GM18870 (cell line): ENCODE measurements around the gene ZNF592.

Source experiments
- ATAC-seq: cut with Tn5 transposase; IDR thresholded peaks from one replicate; pipeline ENCODE4 v1.9.1; 2021; ENCODE audit warnings: moderate library complexity; ENCODE audit not compliant: unreplicated experiment

The ZNF592 gene

GRCh38 chr15:84804005-84804900, 55.9 kb downstream of the ZNF592 start:
- no peak for ATAC-seq

- ATAC-seq: no peak
Measured at GRCh38 chr15:84805221-84805620, 56.8 kb downstream of the ZNF592 start.

GRCh38 chr15:84807228-84807627, 58.8 kb downstream of the ZNF592 start:
- no peak for ATAC-seq

GRCh38 chr15:84810073-84810840, 61.9 kb downstream of the ZNF592 start:
- ATAC-seq: no peak

GRCh38 chr15:84811151-84811550, 62.8 kb downstream of the ZNF592 start:
- no peak for ATAC-seq

GRCh38 chr15:84811828-84812227, 63.4 kb downstream of the ZNF592 start:
- no peak for ATAC-seq

- no peak for ATAC-seq
Measured at GRCh38 chr15:84812842-84813241, 64.5 kb downstream of the ZNF592 start.

GRCh38 chr15:84813435-84813834, 65.0 kb downstream of the ZNF592 start:
- ATAC-seq: no peak

GRCh38 chr15:84813931-84814330, 65.5 kb downstream of the ZNF592 start:
- no peak for ATAC-seq

GRCh38 chr15:84814916-84815315, 66.5 kb downstream of the ZNF592 start:
- ATAC-seq: no peak

GRCh38 chr15:84816694-84817465, 68.5 kb downstream of the ZNF592 start, which contains the start of gene ALPK3:
ALPK3 (plus strand) TSS chr15:84817356; CDS start chr15:84817453, 97 bp downstream.
- ATAC-seq: no peak

GRCh38 chr15:84817466-84818081, 69.2 kb downstream of the ZNF592 start:
- ATAC-seq: no peak

- ATAC-seq: no peak
Measured at GRCh38 chr15:84818261-84819131, 70.1 kb downstream of the ZNF592 start.

GRCh38 chr15:84819291-84819768, 70.9 kb downstream of the ZNF592 start:
- no peak for ATAC-seq

- ATAC-seq: no peak
Measured at GRCh38 chr15:84819791-84820190, 71.4 kb downstream of the ZNF592 start.

- no peak for ATAC-seq
Measured at GRCh38 chr15:84821501-84822021, 73.2 kb downstream of the ZNF592 start.

GRCh38 chr15:84822653-84823281, 74.4 kb downstream of the ZNF592 start:
- no peak for ATAC-seq

- ATAC-seq: no peak
Measured at GRCh38 chr15:84823282-84823878, 75.0 kb downstream of the ZNF592 start.
